PC-9 (cell line): ENCODE data around the gene ANKRD13A.

Source experiments
- CTCF ChIP-seq: fragments of 200-600 bp; sonication (generic); conservative IDR thresholded peaks from 2 replicates; pipeline ENCODE4 v1.6.1; 2017; ENCODE audit warnings: mixed run types, antibody characterized with exemption, mild to moderate bottlenecking, moderate library complexity
- EZH2 ChIP-seq: fragments of 200-600 bp; sonication (generic); IDR thresholded peaks from 2 replicates; pipeline ENCODE4 v1.8.0; 2017; ENCODE audit warnings: antibody characterized with exemption, low read depth

GRCh38 chr12:110007881-110008280 lies 8.7 kb downstream of the ANKRD13A start:
- TF ChIP-seq CTCF (no peak), EZH2 (no peak)
